Right lobe of liver (tissue), 4 donors: Measurements from ENCODE around the gene SEC22B.
"Not testable (repeated sequence)": the region's sequence is repeated elsewhere in the genome, so short reads cannot be mapped to it uniquely, and the experiment has no call there.

Experiments used
- CTCF ChIP-seq, 4 donors: fragments of 200-600 bp in 3 of 4; fragments of 450-650 bp in 1 of 4; IDR thresholded peaks; one replicate each; pipeline versions ENCODE4 v1.5.1 to v1.8.0; 2016 to 2022; ENCODE audit warnings: antibody characterized with exemption in 4 of 4, mild to moderate bottlenecking in 2 of 4
- POLR2A ChIP-seq: fragments of 450-650 bp; IDR thresholded peaks from one replicate; pipeline ENCODE4 v1.6.1; 2017; ENCODE audit warnings: antibody characterized with exemption, mild to moderate bottlenecking
- donor health status: DM: no; HTN: no; CAD: no.
- donor health status: DM: no; HTN: no; CAD: no.
- donor health status: DM: no; HTN: yes; CAD: no.

GRCh38 chr1:120217933-120218332, 41.6 kb upstream of the SEC22B start:
- not testable (repeated sequence) for TF ChIP-seq CTCF (IDR thresholded peaks at IDR 0.05); POLR2A
